GM12801 (cell line): ENCODE results near the gene TSHZ1.

ENCODE experiments used
- TF ChIP-seq, protein P1 (sequence below): IDR thresholded peaks from one replicate; pipeline ENCODE4 v1.5.1; 2011; ENCODE audit warnings: control low read depth; ENCODE audit not compliant: insufficient read length; ENCODE audit errors: extremely low read depth

Gene TSHZ1

DNA sequence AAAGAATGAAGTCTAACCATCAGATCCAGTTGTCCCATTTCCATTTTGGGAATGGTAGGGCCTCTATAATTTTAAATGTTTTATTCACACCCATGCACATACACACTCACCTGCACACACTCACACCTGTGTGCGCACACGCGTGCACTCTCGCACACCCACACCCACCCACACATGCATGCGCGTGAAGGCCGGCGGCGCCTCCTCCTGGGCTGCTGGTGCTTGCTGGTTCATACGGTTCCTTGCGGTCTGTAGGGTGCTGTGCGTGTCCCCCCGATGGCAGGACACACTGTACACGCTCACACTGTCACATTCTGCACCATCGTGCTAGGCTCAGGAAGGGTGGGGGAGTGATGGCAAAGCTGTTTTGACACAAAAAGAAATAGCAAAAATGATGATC, 63.2 kb downstream of the TSHZ1 start:
- TF ChIP-seq, protein P1, sequence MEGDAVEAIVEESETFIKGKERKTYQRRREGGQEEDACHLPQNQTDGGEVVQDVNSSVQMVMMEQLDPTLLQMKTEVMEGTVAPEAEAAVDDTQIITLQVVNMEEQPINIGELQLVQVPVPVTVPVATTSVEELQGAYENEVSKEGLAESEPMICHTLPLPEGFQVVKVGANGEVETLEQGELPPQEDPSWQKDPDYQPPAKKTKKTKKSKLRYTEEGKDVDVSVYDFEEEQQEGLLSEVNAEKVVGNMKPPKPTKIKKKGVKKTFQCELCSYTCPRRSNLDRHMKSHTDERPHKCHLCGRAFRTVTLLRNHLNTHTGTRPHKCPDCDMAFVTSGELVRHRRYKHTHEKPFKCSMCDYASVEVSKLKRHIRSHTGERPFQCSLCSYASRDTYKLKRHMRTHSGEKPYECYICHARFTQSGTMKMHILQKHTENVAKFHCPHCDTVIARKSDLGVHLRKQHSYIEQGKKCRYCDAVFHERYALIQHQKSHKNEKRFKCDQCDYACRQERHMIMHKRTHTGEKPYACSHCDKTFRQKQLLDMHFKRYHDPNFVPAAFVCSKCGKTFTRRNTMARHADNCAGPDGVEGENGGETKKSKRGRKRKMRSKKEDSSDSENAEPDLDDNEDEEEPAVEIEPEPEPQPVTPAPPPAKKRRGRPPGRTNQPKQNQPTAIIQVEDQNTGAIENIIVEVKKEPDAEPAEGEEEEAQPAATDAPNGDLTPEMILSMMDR: no peak

DNA sequence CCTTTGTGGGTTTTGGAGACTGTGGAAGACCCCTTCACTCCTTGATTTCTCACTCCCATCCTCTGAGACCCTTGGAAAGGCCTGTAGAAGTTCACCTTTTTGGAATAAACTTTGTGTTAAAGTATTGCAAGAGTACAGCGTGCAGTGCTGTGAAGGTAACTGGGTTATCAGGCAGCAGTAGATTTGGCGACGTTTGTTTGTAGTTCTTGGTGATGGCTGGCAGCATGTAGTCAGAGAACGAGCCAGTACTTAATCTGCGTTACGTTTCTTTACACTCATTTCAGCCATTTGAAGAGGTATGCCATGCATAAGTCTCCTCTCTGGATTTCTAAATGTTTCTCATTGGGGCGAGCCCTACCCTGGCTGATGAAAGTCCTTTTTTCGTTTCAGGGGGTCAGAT, 64.6 kb downstream of the TSHZ1 start:
- TF ChIP-seq, protein P1: no peak

DNA sequence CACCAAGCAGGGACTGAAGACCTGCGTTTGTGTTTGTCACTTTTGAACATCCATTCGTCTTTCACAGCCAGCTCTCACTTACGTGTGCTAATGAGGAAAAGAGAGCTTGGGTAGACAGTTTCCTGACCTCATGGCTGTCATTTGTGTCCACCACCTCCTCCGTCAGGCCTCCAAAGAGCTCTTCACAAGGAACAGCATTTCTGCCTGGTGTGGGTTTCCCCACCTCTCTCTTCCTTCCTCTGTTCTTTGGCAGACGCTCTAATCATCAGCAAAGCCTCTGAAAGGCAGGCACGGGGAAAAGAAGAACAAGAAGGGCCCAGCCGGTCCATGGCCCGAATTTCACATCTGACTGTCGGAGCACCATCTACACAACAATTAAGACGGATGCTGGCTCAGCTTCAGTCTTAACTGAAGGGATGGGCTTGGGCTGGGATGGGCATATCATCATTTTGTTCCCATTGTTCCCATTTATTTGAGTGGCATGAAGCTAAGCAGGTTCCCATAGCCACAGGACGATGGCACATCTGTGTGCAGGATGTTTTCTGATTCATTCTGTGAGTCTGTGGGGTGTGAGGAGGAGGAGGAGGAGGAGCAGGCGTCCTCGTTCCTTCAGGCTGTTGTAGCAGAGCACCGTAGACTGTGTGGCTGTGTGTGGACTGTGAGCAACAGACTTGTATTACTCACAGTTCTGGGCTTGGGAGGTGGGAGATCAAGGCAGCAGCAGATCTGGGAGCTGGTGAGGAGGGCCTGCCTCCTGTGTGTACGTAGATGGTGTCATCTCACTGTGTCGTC, 66.4 kb downstream of the TSHZ1 start:
- TF ChIP-seq, protein P1: no peak

DNA sequence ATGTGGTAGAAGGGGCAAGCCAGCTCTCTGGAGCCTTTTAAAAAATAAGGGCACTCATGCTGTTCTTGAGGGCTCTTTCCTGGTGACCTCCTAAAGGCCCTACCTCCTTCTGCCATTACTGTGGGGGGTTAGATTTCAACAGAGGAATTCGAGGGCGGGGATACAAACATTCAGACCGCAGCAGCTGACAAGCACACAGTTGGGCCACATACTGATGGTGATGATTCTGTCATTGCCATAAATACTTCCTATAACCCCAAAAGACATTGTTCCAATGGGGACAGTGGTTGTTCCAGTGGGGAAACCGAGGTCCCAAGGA, 67.0 kb downstream of the TSHZ1 start:
- TF ChIP-seq, protein P1: no peak

DNA sequence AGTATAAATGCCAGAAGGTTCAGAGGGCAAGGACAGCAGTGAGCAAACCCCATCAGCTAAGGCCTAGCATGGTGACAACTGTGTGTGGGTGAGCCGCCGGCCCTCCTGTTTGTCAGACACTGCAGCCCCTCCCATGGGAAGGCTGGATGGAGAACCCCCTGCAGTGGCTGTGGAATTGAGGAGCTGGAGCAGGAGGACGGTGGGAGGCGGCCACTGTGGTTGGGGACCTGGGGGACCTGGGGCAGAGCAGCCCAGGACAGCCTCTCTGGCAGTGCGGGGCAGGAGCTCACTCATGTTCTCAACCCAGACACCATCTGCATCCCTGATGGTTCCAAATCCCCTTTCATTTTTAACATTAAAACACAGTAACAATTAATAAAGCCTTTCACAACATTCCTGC, 68.8 kb downstream of the TSHZ1 start:
- TF ChIP-seq, protein P1: no peak

DNA sequence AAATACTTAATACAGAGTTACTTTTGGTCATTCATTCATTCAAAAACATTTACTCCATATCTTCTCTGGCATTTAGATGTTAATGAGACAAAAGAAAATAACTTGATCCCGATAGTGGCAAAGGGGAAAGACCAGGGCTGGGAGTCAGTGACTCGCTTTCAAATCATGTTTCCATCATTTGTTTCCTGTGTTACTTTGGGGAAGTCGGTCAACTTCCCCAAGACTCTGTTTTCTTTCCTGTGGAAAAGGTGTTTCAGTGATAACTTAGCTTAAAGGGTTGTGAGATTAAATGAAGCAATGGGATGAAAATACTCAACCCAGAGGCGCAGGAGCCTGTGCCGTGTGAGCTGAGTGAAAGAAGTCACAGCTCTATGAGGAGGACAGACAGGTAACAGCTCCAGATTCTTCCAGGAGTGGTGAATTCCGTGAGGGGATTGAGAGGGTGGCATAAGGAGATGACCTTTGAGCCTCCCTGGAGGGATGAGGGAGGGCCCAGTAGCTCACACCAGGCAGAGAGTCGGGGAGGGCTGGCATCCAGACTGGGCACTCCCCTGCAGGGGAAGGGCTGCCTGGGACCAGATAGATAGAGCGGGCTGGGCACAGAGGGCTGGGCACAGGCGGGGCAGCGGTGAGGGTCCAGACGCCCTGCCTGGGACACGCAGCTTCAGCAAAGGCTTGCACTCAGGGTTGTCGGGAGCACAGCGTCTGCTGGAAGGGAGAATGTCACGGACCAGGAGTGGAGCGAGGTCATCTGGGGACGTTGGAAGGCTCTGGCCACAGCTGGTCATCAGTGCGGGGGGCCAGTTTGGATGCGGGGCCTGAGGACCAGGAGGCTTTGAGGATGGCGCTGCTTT, 70.1 kb downstream of the TSHZ1 start:
- TF ChIP-seq, protein P1: no peak

DNA sequence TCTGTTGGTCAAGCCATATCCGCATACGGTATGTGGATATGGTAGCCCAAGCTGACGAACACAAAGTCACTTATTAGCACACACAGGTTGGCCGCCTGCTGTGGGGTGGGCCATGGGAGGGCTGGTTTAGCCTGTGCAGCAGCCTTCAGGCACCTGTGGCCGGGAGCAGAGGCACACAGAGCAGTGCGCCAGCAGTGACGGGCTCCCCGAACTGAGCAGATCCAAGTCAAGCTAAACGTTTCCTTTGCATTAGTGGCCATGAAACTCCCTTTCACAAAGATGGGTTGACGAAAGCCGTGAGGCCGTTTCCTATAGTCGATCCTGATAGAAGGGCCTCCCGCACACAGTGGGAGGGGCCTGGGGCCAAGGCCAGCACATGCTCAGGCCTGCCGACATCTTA, 72.1 kb downstream of the TSHZ1 start:
- TF ChIP-seq, protein P1: no peak
